ENCODE data around the gene MTMR11.
A peak's percentile ranks its signal among the peaks of the same experiment; 100 is the strongest.
"Not testable (repeated sequence)": the region's sequence is repeated elsewhere in the genome, so short reads cannot be mapped to it uniquely, and the experiment has no call there.

The MTMR11 gene

GRCh38 chr1:149886121-149886395, 50.6 kb downstream of the MTMR11 start:
- DNase-seq (ENCODE audit: low read depth, low spot score); H3K9me3 ChIP-seq (ENCODE audit: low read depth, low read length); H3K36me3 ChIP-seq (ENCODE audit: insufficient read depth, low read length): not testable (repeated sequence)
- Histone ChIP-seq H3K27ac (peak overlapping the region; percentile 95), H3K9ac (ENCODE audit: insufficient read length) (peak overlapping the region; percentile 97), H3K4me3 (peak overlapping the region; percentile 95)
- TF ChIP-seq POLR2AphosphoS5 (IDR thresholded peaks at IDR 0.05; ENCODE audit: borderline replicate concordance, low read depth, low read length): peak; percentile 64; the same call in 1 of the 2 replicates

- Histone ChIP-seq H3K4me3 (peak overlapping the region; percentile 95), H3K27ac (peak overlapping the region; percentile 95), H3K9me3 (ENCODE audit: low read depth, low read length) (no peaks in the 10 kb centered on the region), H3K36me3 (ENCODE audit: insufficient read depth, low read length) (no peaks in the 10 kb centered on the region), H3K9ac (ENCODE audit: insufficient read length) (peak overlapping the region; percentile 97)
- TF ChIP-seq FOXP2 (optimal IDR thresholded peaks at IDR 0.05; ENCODE audit: control extremely low read depth, extremely low read length, insufficient read depth) (no peak), EZH2 (IDR thresholded peaks at IDR 0.05) (no peak), POLR2AphosphoS5 (IDR thresholded peaks at IDR 0.05; ENCODE audit: borderline replicate concordance, low read depth, low read length) (peak; percentile 39; the same call in 1 of the 2 replicates)
- DNase-seq (ENCODE audit: low read depth, low spot score): no peak
These were observed 51.1 kb downstream of the MTMR11 start for GRCh38 chr1:149885339-149886120.

- TF ChIP-seq FOXP2 (optimal IDR thresholded peaks at IDR 0.05; ENCODE audit: control extremely low read depth, extremely low read length, insufficient read depth): no peak
- no peak for TF ChIP-seq EZH2 (IDR thresholded peaks at IDR 0.05)
- TF ChIP-seq POLR2AphosphoS5 (IDR thresholded peaks at IDR 0.05; ENCODE audit: borderline replicate concordance, low read depth, low read length): no peak
- H3K9ac ChIP-seq (ENCODE audit: insufficient read length): peak overlapping the region; percentile 97
These were observed 52.0 kb downstream of the MTMR11 start for GRCh38 chr1:149884433-149885338.

GRCh38 chr1:149883598-149884247, 53.0 kb downstream of the MTMR11 start:
- TF ChIP-seq EZH2 (IDR thresholded peaks at IDR 0.05) (no peak), POLR2AphosphoS5 (IDR thresholded peaks at IDR 0.05; ENCODE audit: borderline replicate concordance, low read depth, low read length) (no peak), FOXP2 (optimal IDR thresholded peaks at IDR 0.05; ENCODE audit: control extremely low read depth, extremely low read length, insufficient read depth) (no peak)
- Histone ChIP-seq H3K4me3 (no peak overlapping the region), H3K9ac (ENCODE audit: insufficient read length) (peak overlapping the region; percentile 97), H3K36me3 (ENCODE audit: insufficient read depth, low read length) (no peaks in the 10 kb centered on the region), H3K27ac (peak overlapping the region; percentile 95; the same call in 1 of the 2 replicates), H3K9me3 (ENCODE audit: low read depth, low read length) (no peaks in the 10 kb centered on the region)
- no peak for DNase-seq (ENCODE audit: low read depth, low spot score)

More at GRCh38 chr1:149884433-149885338, 52.0 kb downstream of the MTMR11 start:
- H3K36me3 ChIP-seq (ENCODE audit: insufficient read depth, low read length): no peaks in the 10 kb centered on the region
- no peak for DNase-seq (ENCODE audit: low read depth, low spot score)
- peak overlapping the region; percentile 95 for H3K27ac ChIP-seq
- H3K9me3 ChIP-seq (ENCODE audit: low read depth, low read length): no peaks in the 10 kb centered on the region
- H3K4me3 ChIP-seq: peak overlapping the region; percentile 95

GRCh38 chr1:149881876-149882275, 54.8 kb downstream of the MTMR11 start:
- no peak for DNase-seq (ENCODE audit: low read depth, low spot score)
- Histone ChIP-seq H3K9ac (ENCODE audit: insufficient read length) (no peak overlapping the region), H3K27ac (no peak overlapping the region), H3K9me3 (ENCODE audit: low read depth, low read length) (no peaks in the 10 kb centered on the region), H3K4me3 (no peak overlapping the region), H3K36me3 (ENCODE audit: insufficient read depth, low read length) (no peaks in the 10 kb centered on the region)
- TF ChIP-seq EZH2 (IDR thresholded peaks at IDR 0.05): no peak
- TF ChIP-seq FOXP2 (optimal IDR thresholded peaks at IDR 0.05; ENCODE audit: control extremely low read depth, extremely low read length, insufficient read depth): no peak
- TF ChIP-seq POLR2AphosphoS5 (IDR thresholded peaks at IDR 0.05; ENCODE audit: borderline replicate concordance, low read depth, low read length): no peak

GRCh38 chr1:149879556-149879955, 57.1 kb downstream of the MTMR11 start:
- Histone ChIP-seq H3K4me3 (no peak overlapping the region), H3K9me3 (ENCODE audit: low read depth, low read length) (no peaks in the 10 kb centered on the region), H3K9ac (ENCODE audit: insufficient read length) (peak overlapping the region; percentile 57), H3K27ac (peak overlapping the region; percentile 67), H3K36me3 (ENCODE audit: insufficient read depth, low read length) (no peaks in the 10 kb centered on the region)
- DNase-seq (ENCODE audit: low read depth, low spot score): no peak
- TF ChIP-seq POLR2AphosphoS5 (IDR thresholded peaks at IDR 0.05; ENCODE audit: borderline replicate concordance, low read depth, low read length) (no peak), FOXP2 (optimal IDR thresholded peaks at IDR 0.05; ENCODE audit: control extremely low read depth, extremely low read length, insufficient read depth) (no peak), EZH2 (IDR thresholded peaks at IDR 0.05) (no peak)

Data from SK-N-MC (cell line).